ENCODE results near the gene FBXO39.
"Not testable (repeated sequence)": the region's sequence is repeated elsewhere in the genome, so short reads cannot be mapped to it uniquely, and the experiment has no call there.

The FBXO39 gene

GRCh38 chr17:6793748-6794493, 17.9 kb downstream of the FBXO39 start:
- DNase-seq (ENCODE audit: low spot score): no peak

DNA sequence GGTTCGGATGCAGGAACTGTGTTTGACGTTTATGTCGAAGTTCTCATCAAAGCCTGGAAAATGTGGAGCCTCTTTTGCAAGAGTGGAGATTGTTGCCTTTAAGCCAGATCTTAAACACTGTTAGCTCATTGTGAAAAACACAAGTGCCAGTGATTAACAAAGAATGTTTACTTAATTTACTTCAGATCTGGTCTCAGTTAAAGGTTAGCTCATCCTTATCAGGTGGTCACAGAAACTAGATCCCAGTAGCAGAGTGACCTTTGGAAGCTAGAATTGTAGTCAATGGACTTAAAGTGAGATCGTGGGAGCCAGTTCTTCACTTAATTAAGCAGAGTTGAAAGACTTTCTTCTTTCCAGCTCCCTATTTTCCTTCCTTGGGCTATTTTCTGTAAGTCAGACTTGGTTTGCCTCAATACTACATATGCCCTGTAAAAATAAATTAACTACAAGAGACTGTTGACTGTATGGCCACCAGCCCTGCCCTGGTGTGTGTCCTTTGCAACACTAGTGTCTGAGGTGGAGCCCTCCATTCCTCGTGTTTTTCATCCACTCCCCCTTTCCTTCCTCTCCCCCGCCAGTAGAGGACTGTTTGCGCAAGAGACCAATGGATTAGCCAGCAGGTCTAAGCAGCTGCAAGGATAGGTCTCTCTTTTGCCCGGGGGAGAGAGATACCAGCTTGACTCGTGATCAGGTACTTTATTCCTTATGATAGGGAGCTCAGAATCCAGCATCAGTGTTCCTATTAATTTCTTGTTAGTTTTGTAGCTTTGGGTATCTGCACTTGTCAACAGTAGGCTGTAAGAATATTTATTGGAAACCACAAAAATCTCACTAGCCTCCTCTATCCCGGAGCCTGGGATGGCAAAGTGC, 20.2 kb downstream of the FBXO39 start:
- DNase-seq (ENCODE audit: low spot score): no peak

DNA sequence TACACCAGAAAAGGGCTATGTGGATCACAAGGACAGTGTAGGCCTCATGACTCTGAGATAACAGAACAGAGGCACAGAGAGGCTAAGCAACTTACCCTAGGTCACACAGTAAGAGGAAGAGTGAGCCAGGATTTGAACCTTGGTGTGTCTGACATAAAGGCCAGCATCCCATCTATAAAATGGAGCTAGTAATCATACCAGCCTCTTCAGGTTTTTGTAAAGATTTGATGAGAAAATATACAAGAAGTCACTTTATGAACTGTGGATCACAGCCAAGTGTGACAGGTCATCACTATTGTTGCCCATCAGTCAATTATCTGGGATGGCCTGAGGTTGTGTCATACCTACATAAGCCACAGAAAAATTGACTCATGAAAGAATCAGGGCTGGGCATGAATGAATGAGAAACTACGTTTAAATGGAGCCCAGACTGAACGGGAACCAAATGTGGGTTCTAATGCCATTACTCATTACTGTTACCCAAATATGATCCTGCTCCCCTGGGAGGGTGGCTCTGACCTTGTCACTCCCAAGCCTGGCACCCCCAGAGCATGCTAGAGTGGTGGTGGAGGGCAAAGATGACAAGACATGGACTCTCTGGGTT, 21.0 kb downstream of the FBXO39 start:
- DNase-seq (ENCODE audit: low spot score): no peak

DNA sequence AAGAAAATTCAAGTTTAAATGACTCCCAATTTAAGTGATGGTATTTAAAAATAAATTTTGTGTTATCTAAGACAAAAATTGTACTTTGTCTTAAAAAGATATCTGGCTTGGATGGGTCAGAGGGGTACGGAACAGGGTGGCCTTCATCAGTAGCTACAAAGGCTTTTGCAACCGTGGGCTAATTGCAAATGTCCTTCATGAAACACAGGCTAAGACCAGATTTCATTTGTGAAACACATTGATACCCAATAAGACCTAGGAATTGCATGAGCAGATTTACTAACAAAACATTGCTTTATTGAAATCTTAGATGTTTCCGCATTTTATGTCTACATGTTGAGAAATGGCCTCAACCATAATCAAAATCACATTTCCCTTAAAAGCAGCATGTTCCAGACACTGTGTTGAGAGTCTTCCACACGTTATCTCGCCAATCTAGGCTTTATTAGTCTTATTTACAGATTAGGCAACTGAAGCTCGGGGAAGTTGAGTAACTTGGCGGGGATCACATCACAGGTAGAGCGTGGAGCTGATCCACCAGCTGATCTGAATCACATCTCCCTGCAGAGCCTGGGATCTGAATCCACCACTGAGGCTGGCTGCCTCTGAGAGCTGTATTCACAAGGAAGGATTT, 21.8 kb downstream of the FBXO39 start:
- DNase-seq (ENCODE audit: low spot score): no peak

GRCh38 chr17:6799738-6800137, 23.7 kb downstream of the FBXO39 start:
- DNase-seq (ENCODE audit: low spot score): no peak

DNA sequence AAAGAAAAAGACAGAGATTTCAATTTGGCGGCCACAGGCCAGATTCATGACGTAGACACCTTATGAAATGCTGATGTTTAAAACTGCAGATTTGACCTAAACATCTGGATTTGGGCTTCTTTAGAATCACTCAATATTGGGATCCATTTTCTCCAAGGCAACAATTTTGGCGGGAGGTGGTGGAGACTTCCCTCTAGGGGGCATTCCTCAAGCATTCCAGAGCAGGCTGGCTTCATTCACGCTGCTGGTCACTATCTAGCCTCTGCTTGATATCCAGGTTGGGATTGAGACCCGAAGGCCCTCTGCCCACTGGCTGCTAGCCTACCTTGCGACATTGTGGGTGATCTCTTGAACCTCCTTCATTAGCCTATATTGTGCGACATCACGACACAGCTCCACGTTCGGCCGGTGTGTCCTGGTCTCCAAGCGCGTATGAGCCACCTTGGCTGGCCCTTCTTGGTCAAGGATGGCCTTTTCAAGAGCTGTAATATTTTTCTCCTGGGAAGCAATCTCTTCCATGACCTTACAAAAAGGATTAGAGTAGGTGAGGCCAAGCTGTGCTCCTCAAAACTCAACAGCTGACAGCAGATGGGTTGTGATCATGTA, 24.5 kb downstream of the FBXO39 start:
- no peak for DNase-seq (ENCODE audit: low spot score)

DNA sequence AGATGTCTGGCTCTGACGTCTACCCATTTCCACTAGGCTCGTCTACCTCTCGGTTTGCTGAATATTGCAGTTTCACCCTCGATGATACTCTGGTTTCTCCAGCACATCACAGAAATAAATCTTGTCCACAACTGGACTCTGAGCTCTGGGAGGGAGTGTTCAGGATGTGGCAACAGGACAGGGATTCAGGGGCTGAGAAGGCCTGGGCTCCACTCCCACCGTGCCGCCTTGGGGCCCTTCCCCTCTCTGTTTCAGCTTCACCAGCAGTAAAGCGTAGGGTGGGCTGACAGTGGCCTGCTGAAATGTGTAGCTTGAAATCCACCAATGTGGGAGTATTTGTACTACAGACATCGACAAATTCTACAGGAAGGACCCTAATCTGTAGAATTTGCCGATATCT, 35.5 kb downstream of the FBXO39 start:
- DNase-seq (ENCODE audit: low spot score): no peak

DNA sequence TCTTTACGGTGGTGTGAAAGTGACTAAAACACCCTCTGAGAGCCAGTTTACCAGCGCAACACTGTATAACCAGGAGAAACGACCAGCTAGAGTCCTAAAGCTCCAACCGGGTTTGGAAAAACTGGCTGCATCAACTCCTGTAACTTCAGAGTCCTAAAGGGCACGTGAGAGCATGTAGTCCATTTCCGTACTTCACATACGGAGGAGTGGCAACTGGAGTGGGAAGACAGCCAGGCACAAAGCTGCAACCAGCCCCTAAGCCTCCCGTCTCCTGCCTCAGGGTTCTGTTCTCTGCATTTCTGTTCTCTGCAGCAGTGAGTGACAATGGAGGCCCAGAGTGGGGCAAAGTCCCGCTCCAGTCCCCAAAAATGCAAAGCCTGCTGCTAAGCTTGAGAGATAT, 36.3 kb downstream of the FBXO39 start:
- no peak for DNase-seq (ENCODE audit: low spot score)

DNA sequence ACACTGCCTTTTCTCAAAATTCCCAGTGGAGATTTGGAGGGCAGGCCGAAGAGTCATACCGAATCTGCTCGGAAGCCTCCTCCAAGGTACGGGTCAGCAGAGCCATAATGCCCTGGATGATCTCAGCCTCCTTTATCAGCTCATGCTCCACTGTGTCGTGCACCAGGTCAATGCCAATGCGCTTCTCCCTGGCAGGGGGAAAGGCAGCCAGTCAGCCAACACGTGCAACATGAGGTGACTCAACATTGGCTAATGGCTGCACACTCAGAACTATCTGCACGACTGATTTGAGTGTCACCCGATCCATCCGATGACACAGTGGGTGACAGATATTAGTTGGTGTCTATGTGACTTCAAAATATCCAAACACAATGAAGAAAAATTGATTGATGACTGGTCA, 39.8 kb downstream of the FBXO39 start:
- no peak for DNase-seq (ENCODE audit: low spot score)

- not testable (repeated sequence) for DNase-seq (ENCODE audit: low spot score)
Observed at GRCh38 chr17:6816368-6816767, 40.4 kb downstream of the FBXO39 start.

- no peak for DNase-seq (ENCODE audit: low spot score)
Observed at GRCh38 chr17:6818938-6819337, 42.9 kb downstream of the FBXO39 start.

DNA sequence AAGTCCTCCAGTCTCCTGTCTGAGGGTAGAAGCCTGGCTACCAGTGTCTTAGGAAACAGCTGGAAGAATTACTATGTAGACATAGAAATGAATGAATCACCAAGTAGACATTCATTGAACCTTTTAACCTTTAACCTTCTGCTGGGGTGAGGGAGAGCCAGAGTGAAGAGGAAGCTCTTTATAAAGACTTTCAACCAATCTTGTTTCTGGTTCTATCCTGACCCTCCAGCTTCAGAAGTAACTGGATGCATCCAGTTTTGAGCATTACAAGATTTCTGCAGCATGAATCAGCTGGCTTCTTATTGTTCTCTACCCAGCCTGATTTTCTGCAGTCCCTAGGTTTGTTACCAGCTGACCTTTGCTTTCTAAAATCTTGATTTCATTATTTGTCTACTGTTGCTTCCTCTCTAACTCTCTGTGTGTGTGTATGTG, 47.0 kb downstream of the FBXO39 start:
- no peak for DNase-seq (ENCODE audit: low spot score)

DNA sequence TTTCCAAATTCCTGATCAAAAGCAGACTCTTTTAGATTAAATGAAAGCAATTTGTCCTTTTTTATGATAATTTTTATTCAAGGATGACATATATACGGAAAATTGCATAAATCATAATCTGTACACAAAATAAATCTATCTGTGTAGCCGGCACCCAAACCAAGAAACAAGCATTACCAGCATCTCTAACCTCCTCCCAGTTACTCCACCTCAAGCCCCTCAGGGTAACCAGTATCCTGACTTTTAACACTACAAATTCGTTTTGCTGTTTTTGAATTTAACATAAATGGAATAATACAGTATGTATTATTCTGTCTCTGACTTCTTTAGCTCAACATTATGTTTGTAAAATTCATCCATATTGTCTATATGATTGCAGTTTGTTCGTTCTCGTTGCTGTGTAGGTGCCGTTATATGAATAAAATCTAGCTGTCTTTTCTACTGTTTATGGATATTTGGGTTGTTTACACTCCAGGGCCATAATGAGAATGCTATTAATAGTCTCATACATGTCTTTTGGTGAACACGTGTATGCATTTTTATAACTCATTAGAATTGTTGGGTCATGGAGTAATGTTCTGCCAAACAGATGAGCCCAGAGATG, 54.5 kb downstream of the FBXO39 start:
- DNase-seq (ENCODE audit: low spot score): no peak

GRCh38 chr17:6831661-6832263, 55.7 kb downstream of the FBXO39 start, which contains the start of gene TEKT1:
TSS of gene TEKT1 (minus strand) at chr17:6831729. CDS start at chr17:6830376, 1,353 bp downstream.
- DNase-seq (ENCODE audit: low spot score): peak; percentile 66

Measured in pons (tissue), 1 donor.